Upper lobe of left lung (tissue), 4 donors: ENCODE results near the gene COPS7A.

ENCODE experiments used
- CTCF ChIP-seq, 6 experiments: fragments of 450-650 bp in 4 of 6; fragments of 200-600 bp in 2 of 6; sonication (generic) in 2 of 6; IDR thresholded peaks; one replicate each; pipeline ENCODE4 v1.5.1; 2016 to 2019; ENCODE audit warnings: antibody characterized with exemption in 6 of 6
- POLR2A ChIP-seq, 4 donors: fragments of 450-650 bp; IDR thresholded peaks; one replicate each; pipeline ENCODE4 v1.5.1; 2016 to 2017; ENCODE audit warnings: antibody characterized with exemption in 4 of 4, mild to moderate bottlenecking in 2 of 4

GRCh38 chr12:6780573-6780972 lies 56.7 kb downstream of the COPS7A start:
- TF ChIP-seq CTCF (IDR thresholded peaks at IDR 0.05) (no peak), POLR2A (IDR thresholded peaks at IDR 0.05) (no peak)
